ENCODE data around the gene TARS3. TPM values are rescaled to one million over a fixed set of nuclear protein-coding genes. Genes with fewer than 3 reads are reported as not detected.

Gene TARS3
- total and polyA plus RNA-seq, 10 donors: 5.0 to 31.0 (median 16.7) TPM

DNA sequence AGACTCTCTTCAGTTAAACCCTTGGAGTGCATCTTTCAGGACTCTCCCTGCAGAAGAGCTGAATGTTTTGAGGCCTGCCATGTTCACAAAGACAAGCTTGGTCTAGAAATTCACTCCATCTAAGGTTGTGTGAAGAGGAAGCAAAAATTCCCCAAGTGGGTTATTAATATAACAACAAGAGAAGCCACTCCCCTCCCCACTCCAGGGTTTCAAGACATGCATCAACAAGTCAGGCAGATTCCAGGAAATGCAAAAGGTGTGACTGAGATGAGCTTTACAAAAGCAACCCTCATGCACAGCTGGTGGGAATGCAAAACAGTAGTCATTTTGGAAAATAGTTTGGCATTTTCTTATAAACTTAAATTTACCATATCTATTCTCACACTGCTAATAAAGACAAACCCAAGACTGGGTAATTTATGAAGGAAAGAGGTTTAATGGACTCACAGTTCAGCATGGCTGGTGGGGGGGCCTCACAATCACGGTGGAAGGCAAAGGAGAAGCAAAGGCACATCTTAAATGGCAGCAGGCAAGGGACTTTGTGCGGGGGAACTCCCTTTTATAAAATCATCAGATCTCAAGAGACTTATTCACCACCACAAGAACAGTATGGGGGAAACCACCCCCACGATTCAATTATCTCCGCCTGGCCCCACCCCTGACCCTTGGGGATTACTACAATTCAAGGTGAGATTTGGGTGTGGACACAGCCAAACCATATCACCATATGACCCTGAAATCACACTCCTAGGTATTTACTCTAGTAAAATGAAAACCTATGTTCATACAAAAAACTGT is 31.3 kb downstream of the TARS3 start:
- 67 to 82% (median 79%) methylated on average over 4 of the region's 4 CpGs for WGBS, 5 donors

DNA sequence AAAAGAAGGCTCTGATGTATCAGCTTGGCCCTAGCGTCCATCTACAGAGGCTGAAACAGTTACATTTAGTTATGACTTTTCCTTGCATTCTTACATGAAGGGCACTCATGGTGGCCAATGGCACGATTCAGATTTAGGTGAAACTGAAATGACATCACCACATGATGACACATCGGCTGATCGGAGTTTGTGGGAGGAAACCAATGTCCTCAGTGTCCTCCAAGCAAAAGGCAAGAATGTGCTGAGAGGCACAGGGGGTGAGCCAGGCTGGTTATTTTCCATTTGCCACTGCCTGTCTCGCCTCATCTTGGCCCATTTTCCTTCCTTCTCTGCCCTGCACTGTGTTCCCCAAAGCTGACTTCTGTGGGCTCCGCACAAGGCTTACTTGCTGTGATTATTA is 34.4 kb downstream of the TARS3 start:
- H3K4me1 ChIP-seq: no peaks in the 10 kb centered on the region
- H3K27me3 ChIP-seq (replicated peaks in 1 of 7): no peaks in the 10 kb centered on the region
- H3K9me3 ChIP-seq: no peaks in the 10 kb centered on the region
- H3K27ac ChIP-seq: no peak overlapping the region
- H3K36me3 ChIP-seq: peaks cover 0 to 93% (median 9%) of the 10 kb centered on the region in 6 donors
- H3K4me3 ChIP-seq: no peak overlapping the region
- 90 to 98% (median 95%) methylated on average over 6 of the region's 6 CpGs for WGBS, 5 donors
- no peak for DNase-seq
- intact Hi-C loops (cut with DNase I; ENCODE audit: low total_unique reads): no loop called here
- TF ChIP-seq, protein P1, sequence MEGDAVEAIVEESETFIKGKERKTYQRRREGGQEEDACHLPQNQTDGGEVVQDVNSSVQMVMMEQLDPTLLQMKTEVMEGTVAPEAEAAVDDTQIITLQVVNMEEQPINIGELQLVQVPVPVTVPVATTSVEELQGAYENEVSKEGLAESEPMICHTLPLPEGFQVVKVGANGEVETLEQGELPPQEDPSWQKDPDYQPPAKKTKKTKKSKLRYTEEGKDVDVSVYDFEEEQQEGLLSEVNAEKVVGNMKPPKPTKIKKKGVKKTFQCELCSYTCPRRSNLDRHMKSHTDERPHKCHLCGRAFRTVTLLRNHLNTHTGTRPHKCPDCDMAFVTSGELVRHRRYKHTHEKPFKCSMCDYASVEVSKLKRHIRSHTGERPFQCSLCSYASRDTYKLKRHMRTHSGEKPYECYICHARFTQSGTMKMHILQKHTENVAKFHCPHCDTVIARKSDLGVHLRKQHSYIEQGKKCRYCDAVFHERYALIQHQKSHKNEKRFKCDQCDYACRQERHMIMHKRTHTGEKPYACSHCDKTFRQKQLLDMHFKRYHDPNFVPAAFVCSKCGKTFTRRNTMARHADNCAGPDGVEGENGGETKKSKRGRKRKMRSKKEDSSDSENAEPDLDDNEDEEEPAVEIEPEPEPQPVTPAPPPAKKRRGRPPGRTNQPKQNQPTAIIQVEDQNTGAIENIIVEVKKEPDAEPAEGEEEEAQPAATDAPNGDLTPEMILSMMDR (IDR thresholded peaks at IDR 0.05 in 8 of 11, conservative IDR thresholded peaks at IDR 0.05 in 3 of 11): no peak
- TF ChIP-seq POLR2A (IDR thresholded peaks at IDR 0.05) (no peak), POLR2AphosphoS5 (IDR thresholded peaks at IDR 0.05) (no peak)

More for the DNA sequence above, 31.3 kb downstream of the TARS3 start:
- DNase-seq: no peak
- TF ChIP-seq POLR2AphosphoS5 (IDR thresholded peaks at IDR 0.05) (no peak), POLR2A (IDR thresholded peaks at IDR 0.05) (no peak)
- TF ChIP-seq, protein P1 (IDR thresholded peaks at IDR 0.05 in 8 of 11, conservative IDR thresholded peaks at IDR 0.05 in 3 of 11): no peak
- Histone ChIP-seq H3K27me3 (replicated peaks in 1 of 7) (no peaks in the 10 kb centered on the region), H3K36me3 (peaks cover 0 to 93% (median 18%) of the 10 kb centered on the region in 6 donors), H3K9me3 (no peaks in the 10 kb centered on the region), H3K4me3 (no peak overlapping the region), H3K4me1 (peaks cover 0 to 7% (median 0%) of the 10 kb centered on the region in 6 donors), H3K27ac (no peak overlapping the region)
- intact Hi-C loops (cut with DNase I; ENCODE audit: low total_unique reads): no loop called here

DNA sequence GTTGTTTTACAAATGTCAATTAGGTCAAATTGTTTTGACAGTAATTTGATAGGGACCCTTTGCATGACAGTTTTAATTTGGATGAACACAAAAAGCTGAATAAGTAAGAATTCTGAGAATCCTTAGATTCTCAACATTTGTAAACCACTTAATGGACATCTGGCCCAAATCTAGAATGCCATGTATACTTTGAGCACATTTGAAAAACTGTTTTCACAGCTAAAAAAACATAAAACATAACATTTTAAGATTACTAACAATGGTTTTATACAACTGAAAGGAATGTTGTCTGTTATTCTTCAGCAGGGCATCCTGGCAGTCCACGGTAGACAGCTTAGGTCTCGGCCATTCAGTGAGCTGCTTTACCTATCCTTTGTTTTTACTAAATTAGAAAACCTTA is 37.6 kb downstream of the TARS3 start:
- Histone ChIP-seq H3K27ac (no peak overlapping the region), H3K4me3 (no peak overlapping the region), H3K4me1 (no peaks in the 10 kb centered on the region), H3K9me3 (no peaks in the 10 kb centered on the region), H3K36me3 (peaks cover 0 to 95% (median 26%) of the 10 kb centered on the region in 6 donors), H3K27me3 (replicated peaks in 1 of 7) (no peaks in the 10 kb centered on the region)
- TF ChIP-seq, protein P1 (IDR thresholded peaks at IDR 0.05 in 8 of 11, conservative IDR thresholded peaks at IDR 0.05 in 3 of 11): no peak
- no peak for TF ChIP-seq POLR2A (IDR thresholded peaks at IDR 0.05)
- no peak for TF ChIP-seq POLR2AphosphoS5 (IDR thresholded peaks at IDR 0.05)
- 92 to 96% (median 95%) methylated on average over 2 of the region's 2 CpGs for WGBS, 5 donors
- DNase-seq: no peak
- intact Hi-C loops (cut with DNase I; ENCODE audit: low total_unique reads): no loop called here

DNA sequence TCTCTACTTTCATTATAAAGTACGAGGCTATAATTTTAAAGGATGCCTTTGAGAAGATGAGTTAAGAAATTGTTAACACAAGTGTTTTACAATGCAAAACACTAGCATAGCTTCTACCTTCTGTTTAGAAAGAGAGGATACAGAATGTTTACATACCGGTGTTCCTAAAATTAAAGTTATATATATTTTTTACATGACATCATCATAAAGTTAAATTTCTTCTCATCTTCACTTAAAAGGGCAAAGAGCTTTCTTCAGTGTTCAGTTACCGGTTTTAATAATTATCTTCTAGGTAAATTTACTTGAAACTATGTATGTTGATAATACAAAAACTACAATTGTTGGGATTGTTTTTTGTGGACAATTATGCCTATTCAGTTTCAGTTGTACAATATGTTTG is 39.4 kb downstream of the TARS3 start:
- Histone ChIP-seq H3K9me3 (no peaks in the 10 kb centered on the region), H3K27ac (no peak overlapping the region), H3K4me3 (no peak overlapping the region), H3K4me1 (no peaks in the 10 kb centered on the region), H3K36me3 (peaks cover 0 to 95% (median 29%) of the 10 kb centered on the region in 6 donors), H3K27me3 (replicated peaks in 1 of 7) (no peaks in the 10 kb centered on the region)
- intact Hi-C loops (cut with DNase I; ENCODE audit: low total_unique reads): no loop called here
- no peak for DNase-seq
- WGBS, 5 donors: 94 to 96% (median 95%) methylated on average over 3 of the region's 3 CpGs
- TF ChIP-seq, protein P1 (IDR thresholded peaks at IDR 0.05 in 8 of 11, conservative IDR thresholded peaks at IDR 0.05 in 3 of 11): no peak
- TF ChIP-seq POLR2AphosphoS5 (IDR thresholded peaks at IDR 0.05): no peak
- TF ChIP-seq POLR2A (IDR thresholded peaks at IDR 0.05): no peak
